ENCODE data around the gene PCARE.

PCARE gene

GRCh38 chr2:29063056-29063455 lies 11.3 kb downstream of the PCARE start:
- DNase-seq (ENCODE audit: low spot score), result no peak

GRCh38 chr2:29062371-29062770 lies 12.0 kb downstream of the PCARE start:
- DNase-seq (ENCODE audit: low spot score), result no peak

GRCh38 chr2:29061616-29062015 lies 12.7 kb downstream of the PCARE start:
- DNase-seq (ENCODE audit: low spot score), result no peak

- no peak for DNase-seq (ENCODE audit: low spot score)
Measured at GRCh38 chr2:29061176-29061575, 13.1 kb downstream of the PCARE start.

- no peak for DNase-seq (ENCODE audit: low spot score)
Measured at GRCh38 chr2:29060441-29060840, 13.9 kb downstream of the PCARE start.

- peak; percentile 11 for DNase-seq (ENCODE audit: low spot score)
Measured at GRCh38 chr2:29059624-29060023, 14.7 kb downstream of the PCARE start.

GRCh38 chr2:29057006-29057405 lies 17.3 kb downstream of the PCARE start:
- no peak for DNase-seq (ENCODE audit: low spot score)

GRCh38 chr2:29056452-29056851 lies 17.9 kb downstream of the PCARE start:
- no peak for DNase-seq (ENCODE audit: low spot score)

GRCh38 chr2:29055601-29056000 lies 18.7 kb downstream of the PCARE start:
- DNase-seq (ENCODE audit: low spot score), result no peak

GRCh38 chr2:29054430-29054829 lies 19.9 kb downstream of the PCARE start:
- peak; percentile 86 for DNase-seq (ENCODE audit: low spot score)

GRCh38 chr2:29053670-29054400 lies 20.5 kb downstream of the PCARE start:
- DNase-seq (ENCODE audit: low spot score), result peak; percentile 85

GRCh38 chr2:29053223-29053622 lies 21.1 kb downstream of the PCARE start:
- peak; percentile 36 for DNase-seq (ENCODE audit: low spot score)

- no peak for DNase-seq (ENCODE audit: low spot score)
Measured at GRCh38 chr2:29052807-29053206, 21.5 kb downstream of the PCARE start.

GRCh38 chr2:29051730-29052129 lies 22.6 kb downstream of the PCARE start:
- DNase-seq (ENCODE audit: low spot score), result no peak

GRCh38 chr2:29050591-29050990 lies 23.7 kb downstream of the PCARE start:
- peak; percentile 83 for DNase-seq (ENCODE audit: low spot score)

GRCh38 chr2:29047083-29047845 lies 27.1 kb downstream of the PCARE start:
- no peak for DNase-seq (ENCODE audit: low spot score)

GRCh38 chr2:29046321-29046720 lies 28.0 kb downstream of the PCARE start:
- DNase-seq (ENCODE audit: low spot score), result no peak

- DNase-seq (ENCODE audit: low spot score), result no peak
Measured at GRCh38 chr2:29044459-29044858, 29.9 kb downstream of the PCARE start.

- no peak for DNase-seq (ENCODE audit: low spot score)
Measured at GRCh38 chr2:29042561-29043075, 31.7 kb downstream of the PCARE start.

GRCh38 chr2:29041161-29041660 lies 33.1 kb downstream of the PCARE start:
- no peak for DNase-seq (ENCODE audit: low spot score)

GRCh38 chr2:29040552-29040951 lies 33.8 kb downstream of the PCARE start:
- no peak for DNase-seq (ENCODE audit: low spot score)

GRCh38 chr2:29039718-29040480 lies 34.4 kb downstream of the PCARE start:
- DNase-seq (ENCODE audit: low spot score), result no peak

Measured in SW480 (cell line).